ENCODE results near the gene RIN3.
A peak's percentile ranks its signal among the peaks of the same experiment; 100 is the strongest.
"Not testable (repeated sequence)": the region's sequence is repeated elsewhere in the genome, so short reads cannot be mapped to it uniquely, and the experiment has no call there.

The RIN3 gene

GRCh38 chr14:92675976-92676375, 162.4 kb downstream of the RIN3 start:
- no peak for DNase-seq

DNA sequence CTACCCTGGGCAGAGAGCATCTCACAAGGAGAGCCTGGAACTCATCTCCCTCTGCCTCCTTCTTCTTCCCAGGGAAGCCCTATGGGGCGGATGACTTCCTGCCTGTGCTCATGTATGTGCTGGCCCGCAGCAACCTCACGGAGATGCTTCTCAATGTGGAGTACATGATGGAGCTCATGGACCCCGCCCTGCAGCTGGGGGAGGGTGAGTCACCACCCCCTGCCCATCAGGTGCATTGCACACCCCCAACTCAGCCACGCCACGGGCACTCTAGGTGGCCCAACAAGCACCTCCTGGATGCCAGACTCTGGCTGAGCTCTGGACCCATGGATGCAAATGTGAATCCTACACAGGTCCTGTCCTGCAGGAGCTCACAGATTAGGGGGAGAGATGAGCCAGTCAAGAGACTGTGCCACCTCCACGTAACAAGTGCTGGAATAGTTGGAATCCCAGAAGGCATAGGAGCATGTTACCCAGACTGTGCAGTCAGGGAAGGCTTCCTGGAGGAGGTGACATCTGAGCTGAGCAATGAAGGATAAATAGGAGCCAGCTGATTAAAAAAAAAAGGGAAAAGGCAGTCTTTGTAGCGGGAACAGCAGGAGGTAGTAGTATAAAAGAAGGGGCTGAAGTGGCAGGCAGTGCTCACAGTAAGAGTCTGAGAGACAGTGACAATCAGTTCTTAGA, 163.0 kb downstream of the RIN3 start:
- DNase-seq: no peak

DNA sequence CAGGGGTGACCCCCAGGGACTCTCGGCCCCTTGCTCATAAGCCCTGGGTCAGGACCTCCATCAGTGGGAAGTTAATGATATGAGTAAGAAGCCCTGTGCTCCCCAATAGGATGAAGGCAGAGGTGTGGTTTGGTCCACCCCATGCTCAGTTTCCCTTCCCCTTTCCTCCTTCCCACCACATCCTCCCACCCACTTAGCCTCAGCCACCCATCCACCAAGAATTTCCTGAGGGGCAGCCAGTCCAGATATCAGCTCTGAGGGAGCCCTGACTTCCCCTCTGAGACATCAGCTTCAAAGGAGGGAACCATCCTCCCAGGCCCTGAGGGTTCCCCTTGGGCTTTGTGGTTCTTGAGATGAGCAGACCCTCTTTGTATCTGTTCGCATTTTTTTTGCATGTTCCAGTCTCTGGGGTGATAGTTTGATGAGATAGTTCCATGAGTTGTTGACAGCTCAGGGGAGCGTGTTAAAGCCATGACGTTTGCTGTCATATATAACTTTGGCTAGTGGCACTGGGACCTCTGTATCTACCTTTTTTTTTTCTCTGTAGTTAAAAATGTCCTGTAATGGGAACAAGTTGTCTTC, 163.6 kb downstream of the RIN3 start:
- no peak for DNase-seq

GRCh38 chr14:92677955-92678354, 164.4 kb downstream of the RIN3 start:
- no peak for DNase-seq

DNA sequence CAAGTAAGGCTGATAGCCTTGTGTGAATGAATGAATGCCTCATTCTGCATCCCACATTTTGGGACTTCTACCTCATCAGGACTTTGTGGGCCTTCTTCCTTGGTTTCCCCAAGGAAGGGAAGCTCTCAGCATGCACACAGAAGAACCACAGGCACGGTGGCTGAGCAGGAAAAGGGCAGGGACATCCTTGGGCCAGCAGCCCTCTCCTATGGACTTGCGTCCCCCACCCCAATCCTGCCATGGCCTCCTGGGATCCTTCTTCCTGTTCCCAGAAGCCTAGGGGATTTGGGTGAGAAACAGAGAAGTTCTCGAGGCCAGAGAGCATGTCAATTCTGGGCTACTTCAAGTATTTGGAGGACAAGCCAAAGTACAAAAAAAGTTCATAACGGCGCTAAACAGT, 165.2 kb downstream of the RIN3 start:
- DNase-seq: no peak

DNA sequence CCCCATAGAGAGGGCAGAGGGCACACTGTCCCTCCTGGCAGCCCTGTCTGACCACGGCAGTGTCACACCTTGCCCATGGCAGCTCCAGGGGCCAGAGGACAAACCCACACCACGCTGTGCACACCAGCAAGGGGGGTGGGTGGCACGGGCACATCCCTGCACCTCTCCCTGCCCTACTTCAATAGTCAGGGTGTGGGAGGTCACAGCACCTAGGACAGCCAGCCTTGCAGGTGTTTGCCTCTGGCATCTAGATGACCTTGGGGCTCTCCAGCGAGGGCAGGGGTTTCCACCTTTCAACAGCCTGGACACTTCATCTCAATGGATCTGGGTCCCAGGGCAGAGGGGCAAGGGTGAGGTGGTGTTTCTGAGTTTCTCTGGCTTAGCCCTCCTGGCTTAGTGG, 165.7 kb downstream of the RIN3 start:
- no peak for DNase-seq

- not testable (repeated sequence) for DNase-seq
Observed at GRCh38 chr14:92680330-92680729, 166.7 kb downstream of the RIN3 start.

DNA sequence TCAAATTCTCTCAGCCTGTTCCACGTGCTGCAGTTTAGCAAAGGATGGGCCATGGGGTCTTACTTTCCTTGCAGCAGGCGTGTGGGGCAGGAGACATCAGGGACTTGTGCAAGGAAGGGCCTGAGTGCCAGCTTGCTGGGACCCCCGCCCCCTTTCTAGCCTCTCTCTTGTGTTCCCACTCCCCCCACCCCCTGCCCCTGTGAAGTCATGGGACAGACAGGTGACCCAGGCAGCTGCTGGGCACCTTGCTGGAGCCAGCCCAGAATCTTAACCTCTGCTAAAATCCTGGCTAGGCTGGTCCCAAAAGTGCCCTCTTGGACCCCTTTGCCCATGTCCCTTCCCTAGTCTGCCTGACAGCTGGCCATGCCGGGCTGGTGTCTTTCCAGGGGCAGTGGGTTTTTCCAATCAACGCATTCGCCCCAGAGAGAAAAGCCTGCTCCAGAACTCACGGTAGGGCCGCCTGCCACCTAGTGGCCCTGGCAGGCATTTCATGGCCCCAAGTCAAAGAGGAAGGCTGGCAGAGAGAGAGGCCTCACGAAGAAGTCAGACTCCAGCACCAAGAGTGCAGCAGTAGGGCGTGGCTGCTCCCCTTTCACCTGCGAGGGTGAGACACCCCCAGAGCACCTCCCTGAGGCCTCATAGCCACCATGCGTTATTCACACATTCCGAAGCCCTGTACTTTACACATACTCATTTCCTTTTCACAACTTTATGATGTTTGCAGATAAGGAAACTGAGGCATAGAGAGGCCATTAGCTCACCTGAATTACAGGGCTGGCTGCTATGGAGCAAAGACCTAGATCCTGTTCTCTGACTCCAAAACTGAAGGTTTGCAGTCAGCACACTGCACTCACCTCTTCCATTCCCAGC, 167.4 kb downstream of the RIN3 start:
- DNase-seq: no peak

DNA sequence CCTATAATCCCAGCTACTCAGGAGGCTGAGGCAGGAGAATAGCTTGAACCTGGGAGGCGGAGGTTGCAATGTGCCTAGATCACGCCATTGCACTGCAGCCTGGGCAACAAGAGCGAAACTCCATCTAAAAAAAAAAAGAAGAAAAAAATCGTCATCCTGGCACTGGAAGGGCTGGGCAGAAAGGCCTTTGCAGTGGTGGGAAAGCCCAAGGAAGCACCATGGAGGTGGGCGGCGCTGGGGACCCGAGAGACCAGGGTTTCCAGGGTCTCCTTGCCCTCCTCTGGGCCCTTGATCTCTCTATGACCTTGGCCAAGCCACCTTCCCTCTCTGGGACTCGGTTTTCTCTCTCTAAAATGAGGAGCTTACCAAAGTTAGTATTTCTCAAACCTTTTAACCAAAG, 169.5 kb downstream of the RIN3 start:
- DNase-seq: no peak

GRCh38 chr14:92684801-92685560, 171.4 kb downstream of the RIN3 start:
- DNase-seq: no peak

DNA sequence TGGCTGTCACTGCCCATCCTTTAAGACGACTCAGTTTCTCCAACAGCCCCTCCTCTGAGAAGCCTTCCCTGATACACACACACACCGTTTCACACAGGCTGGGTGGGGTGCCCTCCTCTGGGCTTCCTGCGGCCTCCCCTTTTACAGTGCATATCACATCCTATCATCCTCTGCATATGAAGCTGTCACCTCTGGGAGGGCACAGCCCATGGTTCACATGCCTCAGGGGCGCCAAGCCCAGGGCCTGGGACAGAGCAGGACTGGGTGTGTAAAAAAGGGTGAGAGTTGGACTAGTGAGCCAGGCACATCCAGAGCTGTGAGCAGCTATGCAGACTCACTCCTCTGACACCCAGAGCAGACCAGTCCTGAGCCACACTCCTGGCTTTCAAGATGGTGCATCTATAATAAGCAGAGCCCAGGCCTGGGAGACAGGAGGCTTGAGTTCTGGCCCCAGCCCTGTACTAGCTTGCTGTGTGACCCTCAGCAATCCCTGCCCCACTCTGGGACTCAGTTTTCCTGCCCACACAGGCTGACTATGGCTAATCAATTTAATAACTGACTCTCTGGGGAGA, 172.3 kb downstream of the RIN3 start:
- DNase-seq: no peak

- no peak for DNase-seq
Observed at GRCh38 chr14:92686411-92686899, 172.9 kb downstream of the RIN3 start.

- peak; percentile 68 for DNase-seq
Observed at GRCh38 chr14:92686900-92687427, 173.4 kb downstream of the RIN3 start.

GRCh38 chr14:92687681-92688433, 174.3 kb downstream of the RIN3 start:
- DNase-seq: peak; percentile 76

DNA sequence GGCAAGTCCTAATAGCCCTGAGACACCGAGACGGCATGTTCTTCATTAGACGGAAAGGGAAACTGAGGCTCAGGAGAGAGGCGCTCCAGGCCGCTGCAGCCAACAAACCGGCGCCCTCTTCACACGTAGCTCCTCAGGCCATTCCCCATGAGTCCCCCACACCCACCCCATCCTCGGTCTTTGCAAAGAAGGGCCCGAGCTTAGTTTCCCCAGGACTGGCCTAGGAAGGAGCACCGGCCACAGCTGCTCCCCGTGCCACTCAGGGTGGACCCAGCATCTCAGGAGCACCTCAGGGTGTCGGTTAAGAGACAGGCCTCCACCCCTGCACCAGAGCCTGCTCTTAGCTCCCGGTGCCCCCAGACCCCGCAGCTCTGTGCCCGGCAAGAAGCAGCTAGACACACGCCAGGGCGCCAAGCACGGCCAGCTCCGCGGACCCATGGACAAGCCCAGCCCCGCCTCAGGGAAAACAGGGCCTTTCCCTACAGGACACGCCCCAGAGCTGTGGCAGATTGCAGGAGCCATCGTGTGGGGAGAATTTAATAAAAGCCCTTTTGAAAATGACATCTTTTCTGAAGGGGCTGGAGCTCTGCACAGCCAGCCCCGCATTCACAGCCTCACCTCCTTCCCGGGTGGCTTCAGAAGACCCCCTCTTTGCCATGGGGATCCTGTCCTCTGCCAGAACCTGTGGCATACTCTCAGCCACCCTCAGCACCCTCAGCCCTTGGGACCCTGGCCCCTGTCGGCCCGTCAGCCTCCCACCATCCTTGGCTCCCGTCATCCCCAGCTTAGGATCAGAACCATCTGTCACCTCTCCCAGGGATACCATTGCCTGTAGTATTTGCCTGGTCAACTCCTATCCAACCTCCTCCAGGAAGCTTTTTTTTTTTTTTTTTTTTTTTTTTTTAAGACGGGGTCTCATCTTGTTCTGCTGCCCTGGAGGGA, 175.1 kb downstream of the RIN3 start:
- no peak for DNase-seq

- peak; percentile 48 for DNase-seq
Observed at GRCh38 chr14:92690171-92691011, 176.8 kb downstream of the RIN3 start.

- DNase-seq: peak; percentile 93
Observed at GRCh38 chr14:92692822-92693226, 179.2 kb downstream of the RIN3 start.

DNA sequence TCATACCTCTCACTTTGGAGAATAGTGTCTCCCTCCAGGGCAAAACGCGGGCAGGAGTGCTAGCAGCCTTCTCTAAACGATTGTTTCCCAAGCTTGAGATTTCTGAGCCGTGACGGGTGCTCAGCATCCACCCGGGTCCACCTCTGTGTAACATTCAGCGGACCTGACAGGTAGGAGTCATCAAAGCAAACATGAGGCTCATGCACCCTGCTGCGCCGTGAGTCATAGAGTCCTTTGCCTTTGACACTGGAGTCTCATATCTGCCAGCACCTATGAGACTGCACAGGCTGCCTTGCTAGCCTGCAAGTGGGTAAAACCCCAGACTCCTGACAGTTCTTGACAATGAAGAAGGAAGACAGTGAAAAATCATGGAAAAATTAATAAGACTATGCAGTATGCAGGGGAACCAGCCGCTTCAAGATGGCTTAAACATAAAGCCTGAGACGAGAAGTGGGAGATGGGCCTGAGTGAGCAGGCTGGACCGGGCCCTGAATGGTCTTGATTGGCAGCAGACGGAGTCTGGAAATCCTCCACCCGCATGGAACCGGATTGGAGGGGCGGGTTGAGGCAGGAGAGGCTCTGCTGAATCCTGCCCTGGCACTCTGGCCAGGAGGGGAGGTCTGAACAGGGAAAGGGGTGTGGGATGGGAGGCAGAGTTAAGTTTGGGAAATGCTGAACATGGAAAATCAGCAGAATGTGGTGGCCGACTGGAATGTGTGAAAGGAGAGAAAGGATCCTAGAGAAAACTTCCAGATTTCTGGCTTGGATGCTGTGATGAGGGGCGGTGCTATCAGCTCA, 180.6 kb downstream of the RIN3 start:
- no peak for DNase-seq

- no peak for DNase-seq
Observed at GRCh38 chr14:92694807-92695206, 181.2 kb downstream of the RIN3 start.

Measured in NCI-H774 (cell line).